ENCODE data around the gene ZNF618.

Gene ZNF618

DNA sequence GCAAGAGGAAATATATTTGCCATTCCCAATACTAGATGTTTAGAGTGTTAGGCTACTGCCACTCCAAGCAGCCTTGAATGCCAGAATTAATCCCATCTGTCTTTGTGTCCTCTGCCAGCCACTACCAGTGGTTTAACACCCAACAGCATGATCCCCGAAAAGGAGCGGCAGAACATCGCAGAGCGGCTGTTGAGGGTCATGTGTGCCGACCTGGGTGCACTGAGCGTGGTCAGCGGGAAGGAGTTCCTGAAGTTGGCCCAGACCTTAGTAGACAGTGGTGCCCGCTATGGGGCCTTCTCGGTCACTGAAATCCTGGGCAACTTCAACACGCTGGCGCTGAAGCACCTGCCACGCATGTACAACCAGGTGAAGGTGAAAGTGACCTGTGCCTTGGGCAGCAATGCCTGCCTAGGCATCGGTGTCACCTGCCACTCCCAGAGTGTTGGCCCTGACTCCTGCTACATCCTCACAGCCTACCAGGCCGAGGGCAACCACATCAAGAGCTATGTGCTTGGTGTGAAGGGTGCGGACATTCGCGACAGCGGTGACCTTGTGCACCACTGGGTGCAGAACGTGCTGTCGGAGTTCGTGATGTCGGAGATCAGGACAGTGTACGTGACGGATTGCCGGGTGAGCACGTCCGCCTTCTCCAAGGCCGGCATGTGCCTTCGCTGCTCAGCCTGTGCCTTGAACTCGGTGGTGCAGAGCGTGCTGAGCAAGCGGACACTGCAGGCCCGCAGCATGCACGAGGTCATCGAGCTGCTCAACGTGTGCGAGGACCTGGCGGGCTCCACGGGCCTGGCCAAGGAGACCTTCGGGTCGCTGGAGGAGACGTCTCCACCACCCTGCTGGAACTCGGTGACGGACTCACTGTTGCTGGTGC lies 172.7 kb downstream of the ZNF618 start:
- TF ChIP-seq, protein P1, sequence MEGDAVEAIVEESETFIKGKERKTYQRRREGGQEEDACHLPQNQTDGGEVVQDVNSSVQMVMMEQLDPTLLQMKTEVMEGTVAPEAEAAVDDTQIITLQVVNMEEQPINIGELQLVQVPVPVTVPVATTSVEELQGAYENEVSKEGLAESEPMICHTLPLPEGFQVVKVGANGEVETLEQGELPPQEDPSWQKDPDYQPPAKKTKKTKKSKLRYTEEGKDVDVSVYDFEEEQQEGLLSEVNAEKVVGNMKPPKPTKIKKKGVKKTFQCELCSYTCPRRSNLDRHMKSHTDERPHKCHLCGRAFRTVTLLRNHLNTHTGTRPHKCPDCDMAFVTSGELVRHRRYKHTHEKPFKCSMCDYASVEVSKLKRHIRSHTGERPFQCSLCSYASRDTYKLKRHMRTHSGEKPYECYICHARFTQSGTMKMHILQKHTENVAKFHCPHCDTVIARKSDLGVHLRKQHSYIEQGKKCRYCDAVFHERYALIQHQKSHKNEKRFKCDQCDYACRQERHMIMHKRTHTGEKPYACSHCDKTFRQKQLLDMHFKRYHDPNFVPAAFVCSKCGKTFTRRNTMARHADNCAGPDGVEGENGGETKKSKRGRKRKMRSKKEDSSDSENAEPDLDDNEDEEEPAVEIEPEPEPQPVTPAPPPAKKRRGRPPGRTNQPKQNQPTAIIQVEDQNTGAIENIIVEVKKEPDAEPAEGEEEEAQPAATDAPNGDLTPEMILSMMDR (conservative IDR thresholded peaks at IDR 0.05), result no peak
- H3K27ac ChIP-seq, result no peak overlapping the region

DNA sequence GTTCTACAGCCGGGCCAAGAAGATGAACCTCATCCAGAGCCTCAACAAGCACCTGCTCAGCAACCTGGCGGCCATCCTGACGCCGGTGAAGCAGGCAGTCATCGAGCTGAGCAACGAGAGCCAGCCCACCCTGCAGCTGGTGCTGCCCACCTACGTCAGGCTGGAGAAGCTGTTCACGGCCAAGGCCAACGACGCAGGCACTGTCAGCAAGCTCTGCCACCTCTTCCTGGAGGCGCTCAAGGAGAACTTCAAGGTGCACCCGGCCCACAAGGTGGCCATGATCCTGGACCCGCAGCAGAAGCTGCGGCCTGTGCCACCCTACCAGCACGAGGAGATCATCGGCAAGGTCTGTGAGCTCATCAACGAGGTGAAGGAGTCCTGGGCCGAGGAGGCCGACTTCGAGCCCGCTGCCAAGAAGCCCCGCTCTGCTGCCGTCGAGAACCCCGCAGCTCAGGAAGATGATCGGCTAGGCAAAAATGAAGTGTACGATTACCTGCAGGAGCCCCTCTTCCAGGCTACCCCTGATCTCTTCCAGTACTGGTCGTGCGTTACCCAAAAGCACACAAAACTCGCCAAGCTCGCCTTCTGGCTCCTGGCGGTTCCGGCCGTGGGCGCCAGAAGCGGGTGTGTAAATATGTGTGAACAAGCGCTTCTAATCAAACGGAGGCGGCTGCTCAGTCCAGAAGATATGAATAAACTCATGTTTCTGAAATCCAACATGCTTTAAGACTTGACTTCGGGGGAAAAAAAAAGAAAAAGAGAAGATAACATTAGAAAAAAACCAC lies 173.5 kb downstream of the ZNF618 start:
- TF ChIP-seq, protein P1 (conservative IDR thresholded peaks at IDR 0.05), result no peak
- H3K27ac ChIP-seq, result peak overlapping the region; percentile 37

DNA sequence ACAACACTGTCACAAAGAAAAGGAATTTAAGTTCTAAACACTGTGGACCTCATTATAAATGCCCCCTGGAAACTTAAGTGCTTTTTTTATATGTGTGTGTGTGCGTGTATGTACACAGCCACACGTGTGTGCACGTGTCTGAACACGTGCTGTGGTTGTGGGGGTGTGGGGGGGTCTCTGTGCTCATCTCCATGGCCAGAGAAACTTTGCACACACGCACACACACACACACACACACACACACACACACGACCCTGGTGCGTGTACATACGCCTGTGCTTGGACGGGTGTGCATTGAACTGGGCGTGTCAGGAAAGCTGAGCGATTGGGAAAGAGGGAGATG lies 174.1 kb downstream of the ZNF618 start:
- TF ChIP-seq, protein P1 (conservative IDR thresholded peaks at IDR 0.05), result no peak
- H3K27ac ChIP-seq, result peak overlapping the region; percentile 37

DNA sequence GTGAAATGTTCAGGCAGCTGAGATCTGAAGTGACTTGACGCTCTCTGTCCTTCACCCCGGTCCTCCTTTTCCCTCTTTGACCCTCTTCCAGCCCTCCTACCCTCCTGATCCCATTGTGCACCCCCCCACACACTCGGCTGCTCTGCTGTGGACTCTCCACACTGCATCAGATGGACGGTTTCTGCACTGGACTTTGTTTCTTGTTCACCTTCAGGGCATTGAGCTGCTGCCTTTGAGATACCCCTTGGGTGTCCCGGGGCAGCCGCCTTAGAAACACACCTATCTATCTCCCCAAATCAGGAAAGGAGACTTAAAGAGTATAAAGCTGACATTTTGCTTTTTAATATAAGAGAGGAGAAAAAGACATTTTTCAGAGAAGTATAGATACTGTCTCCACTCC lies 174.5 kb downstream of the ZNF618 start:
- TF ChIP-seq, protein P1 (conservative IDR thresholded peaks at IDR 0.05), result no peak
- H3K27ac ChIP-seq, result peak overlapping the region; percentile 37

DNA sequence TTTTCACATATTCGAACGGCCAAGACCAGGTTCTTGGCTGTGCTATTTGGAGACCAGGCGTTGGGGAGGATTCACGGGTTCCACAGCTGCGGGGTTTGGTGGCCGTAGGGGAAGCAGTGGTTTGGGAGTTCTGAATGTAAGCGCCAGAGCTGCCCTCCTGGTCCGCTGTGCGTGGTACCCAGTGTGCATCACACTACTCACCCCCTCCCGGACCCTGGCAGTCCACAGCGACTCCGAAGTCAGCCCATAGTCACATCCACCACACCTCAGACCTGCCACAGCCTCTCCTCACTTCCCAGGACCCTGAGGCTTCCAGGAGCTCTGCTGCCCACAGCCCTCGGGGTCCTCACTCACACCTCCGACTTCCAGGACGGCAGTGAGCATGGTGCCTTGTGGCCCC lies 175.2 kb downstream of the ZNF618 start:
- TF ChIP-seq, protein P1 (conservative IDR thresholded peaks at IDR 0.05), result no peak
- H3K27ac ChIP-seq, result no peak overlapping the region

DNA sequence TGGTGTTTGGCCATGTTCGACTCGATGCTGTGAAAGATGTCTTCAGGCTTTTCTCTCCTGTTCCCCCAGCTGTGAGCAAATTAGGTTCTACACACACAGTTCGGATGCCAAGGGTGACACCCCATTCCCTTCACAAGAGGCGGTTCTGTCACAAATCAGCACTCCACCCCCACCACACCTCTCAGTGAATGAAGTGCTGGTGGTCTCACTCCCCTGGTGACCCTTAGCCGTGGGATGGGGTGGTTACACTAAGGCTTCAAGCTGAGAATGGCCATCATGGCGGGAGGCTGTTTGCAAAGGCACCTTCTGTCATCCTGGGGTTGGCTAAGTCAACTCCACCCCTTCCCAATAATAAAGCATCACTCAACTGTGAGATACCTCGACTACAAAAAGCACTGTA lies 175.6 kb downstream of the ZNF618 start:
- H3K27ac ChIP-seq, result no peak overlapping the region
- TF ChIP-seq, protein P1 (conservative IDR thresholded peaks at IDR 0.05), result no peak

DNA sequence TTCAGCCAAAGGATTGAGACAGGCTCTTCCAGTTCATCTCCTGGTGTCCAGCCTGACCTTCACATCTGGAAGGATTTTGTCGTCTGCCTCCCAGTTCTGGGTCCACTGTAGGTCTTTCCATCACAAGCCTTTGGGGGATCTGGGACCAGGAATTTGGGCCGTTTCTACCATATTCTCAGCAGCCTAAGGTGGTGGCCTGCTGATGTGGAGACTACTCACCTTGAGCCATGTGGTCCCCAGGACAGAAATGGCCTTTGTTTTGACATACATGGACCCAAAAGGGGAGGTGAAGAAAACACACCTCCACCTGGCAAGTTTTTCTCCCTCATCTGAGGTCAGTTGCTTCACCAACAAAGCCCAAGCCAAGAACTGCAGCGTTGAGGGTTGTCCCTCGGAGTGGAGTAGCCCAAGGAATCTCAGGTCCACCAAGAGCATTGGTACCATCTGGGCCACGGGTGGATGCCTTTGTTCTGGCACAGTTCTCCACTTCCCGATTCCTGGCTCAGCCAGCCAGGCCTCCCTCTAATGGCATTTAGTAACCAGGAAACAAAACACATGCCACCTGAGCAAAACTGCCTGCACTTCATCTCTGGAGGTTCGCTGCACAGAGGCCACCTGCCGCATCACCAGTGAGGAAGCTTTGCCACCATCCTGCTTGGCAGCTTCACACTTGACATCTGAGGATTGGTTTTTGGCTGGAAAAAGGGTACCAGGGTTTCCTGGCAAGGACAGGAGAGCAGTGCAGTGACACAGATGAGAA lies 177.3 kb downstream of the ZNF618 start:
- TF ChIP-seq, protein P1 (conservative IDR thresholded peaks at IDR 0.05), result no peak
- H3K27ac ChIP-seq, result no peak overlapping the region
